ENCODE results near the gene HBD.
A peak's percentile ranks its signal among the peaks of the same experiment; 100 is the strongest.

Gene HBD

GRCh38 chr11:5235364-5236095 is 1.2 kb upstream of the HBD start:
- H3K27ac ChIP-seq, result no peak overlapping the region
- H2AFZ ChIP-seq (ENCODE audit: low read depth), result no peak overlapping the region
- TF ChIP-seq CTCF (conservative IDR thresholded peaks at IDR 0.05; ENCODE audit: low read depth, low read length), result no peak
- H3K4me3 ChIP-seq (IDR thresholded peaks at IDR 0.05; ENCODE audit: insufficient read depth, low read depth, low read length), result no peak overlapping the region
- H3K79me2 ChIP-seq (ENCODE audit: insufficient read depth, low read depth), result no peaks in the 10 kb centered on the region
- no peaks in the 10 kb centered on the region for H3K36me3 ChIP-seq (ENCODE audit: insufficient read depth)
- no peaks in the 10 kb centered on the region for H3K27me3 ChIP-seq (ENCODE audit: insufficient read depth, low read depth)
- no peak overlapping the region for H3K9ac ChIP-seq
- H3K4me2 ChIP-seq, result peak overlapping the region; percentile 69
- H4K20me1 ChIP-seq (ENCODE audit: insufficient read depth), result no peaks in the 10 kb centered on the region
- peaks cover 53% of the 10 kb centered on the region for H3K4me1 ChIP-seq (ENCODE audit: low read depth, poor library complexity, severe bottlenecking)

GRCh38 chr11:5233307-5233706 is 976 bp downstream of the HBD start:
- Histone ChIP-seq H2AFZ (ENCODE audit: low read depth) (no peak overlapping the region), H3K27ac (peak overlapping the region; percentile 74), H3K79me2 (ENCODE audit: insufficient read depth, low read depth) (no peaks in the 10 kb centered on the region), H4K20me1 (ENCODE audit: insufficient read depth) (no peaks in the 10 kb centered on the region), H3K36me3 (ENCODE audit: insufficient read depth) (no peaks in the 10 kb centered on the region), H3K4me1 (ENCODE audit: low read depth, poor library complexity, severe bottlenecking) (peaks cover 75% of the 10 kb centered on the region), H3K4me3 (IDR thresholded peaks at IDR 0.05; ENCODE audit: insufficient read depth, low read depth, low read length) (no peak overlapping the region), H3K9ac (no peak overlapping the region), H3K4me2 (peak overlapping the region; percentile 69; the same call in 1 of the 2 replicates), H3K27me3 (ENCODE audit: insufficient read depth, low read depth) (no peaks in the 10 kb centered on the region)
- no peak for TF ChIP-seq CTCF (conservative IDR thresholded peaks at IDR 0.05; ENCODE audit: low read depth, low read length)

GRCh38 chr11:5232821-5233220 is 1.5 kb downstream of the HBD start:
- TF ChIP-seq CTCF (conservative IDR thresholded peaks at IDR 0.05; ENCODE audit: low read depth, low read length), result no peak
- no peaks in the 10 kb centered on the region for H3K36me3 ChIP-seq (ENCODE audit: insufficient read depth)
- no peak overlapping the region for H3K27ac ChIP-seq
- H3K4me1 ChIP-seq (ENCODE audit: low read depth, poor library complexity, severe bottlenecking), result peaks cover 80% of the 10 kb centered on the region
- no peaks in the 10 kb centered on the region for H3K79me2 ChIP-seq (ENCODE audit: insufficient read depth, low read depth)
- no peak overlapping the region for H2AFZ ChIP-seq (ENCODE audit: low read depth)
- no peak overlapping the region for H3K4me3 ChIP-seq (IDR thresholded peaks at IDR 0.05; ENCODE audit: insufficient read depth, low read depth, low read length)
- H3K4me2 ChIP-seq, result no peak overlapping the region; the same call in 1 of the 2 replicates
- H4K20me1 ChIP-seq (ENCODE audit: insufficient read depth), result no peaks in the 10 kb centered on the region
- H3K27me3 ChIP-seq (ENCODE audit: insufficient read depth, low read depth), result no peaks in the 10 kb centered on the region
- H3K9ac ChIP-seq, result no peak overlapping the region

GRCh38 chr11:5232176-5232575 is 2.1 kb downstream of the HBD start:
- Histone ChIP-seq H3K36me3 (ENCODE audit: insufficient read depth) (no peaks in the 10 kb centered on the region), H2AFZ (ENCODE audit: low read depth) (no peak overlapping the region), H3K79me2 (ENCODE audit: insufficient read depth, low read depth) (no peaks in the 10 kb centered on the region), H3K9ac (no peak overlapping the region), H3K4me3 (IDR thresholded peaks at IDR 0.05; ENCODE audit: insufficient read depth, low read depth, low read length) (no peak overlapping the region), H3K4me2 (no peak overlapping the region), H3K4me1 (ENCODE audit: low read depth, poor library complexity, severe bottlenecking) (peaks cover 84% of the 10 kb centered on the region), H3K27me3 (ENCODE audit: insufficient read depth, low read depth) (no peaks in the 10 kb centered on the region), H4K20me1 (ENCODE audit: insufficient read depth) (no peaks in the 10 kb centered on the region), H3K27ac (no peak overlapping the region)
- TF ChIP-seq CTCF (conservative IDR thresholded peaks at IDR 0.05; ENCODE audit: low read depth, low read length), result no peak

All from KMS-11 (cell line).